Activated CD4-positive, CD25-positive, alpha-beta regulatory T cell treated with anti-CD3 and anti-CD28 coated beads, Interleukin-2, amount 50 U/mL, for 72 hours (primary cell): ENCODE results near the gene MTMR3.
"Not testable (repeated sequence)": the region's sequence is repeated elsewhere in the genome, so short reads cannot be mapped to it uniquely, and the experiment has no call there.

Source experiments
- DNase-seq: peaks from one replicate; pipeline ENCODE4 v3.0.0; 2021

Gene MTMR3

GRCh38 chr22:29883045-29883774 lies at the start of gene MTMR3:
TSS of gene MTMR3 (plus strand) at chr22:29883174. CDS start at chr22:29971060, 87,886 bp downstream.
- peak; percentile 98 for DNase-seq

GRCh38 chr22:29833392-29833965 lies 49.5 kb upstream of the MTMR3 start:
- no peak for DNase-seq

- no peak for DNase-seq
These were observed 48.9 kb upstream of the MTMR3 start for GRCh38 chr22:29834046-29834445.

- not testable (repeated sequence) for DNase-seq
These were observed 46.1 kb upstream of the MTMR3 start for GRCh38 chr22:29836791-29837370.

GRCh38 chr22:29837741-29838598 lies 45.0 kb upstream of the MTMR3 start, which contains the start of gene ASCC2:
TSS of gene ASCC2 (minus strand) at chr22:29838274. CDS start at chr22:29832325, 5,949 bp downstream.
- peak; percentile 99 for DNase-seq

GRCh38 chr22:29838599-29838956 lies 44.4 kb upstream of the MTMR3 start:
- no peak for DNase-seq

GRCh38 chr22:29839039-29839438 lies 43.9 kb upstream of the MTMR3 start:
- no peak for DNase-seq

GRCh38 chr22:29840498-29840897 lies 42.5 kb upstream of the MTMR3 start:
- no peak for DNase-seq

- DNase-seq: no peak
These were observed 40.8 kb upstream of the MTMR3 start for GRCh38 chr22:29842172-29842571.

GRCh38 chr22:29842740-29843139 lies 40.2 kb upstream of the MTMR3 start:
- no peak for DNase-seq

GRCh38 chr22:29846290-29846689 lies 36.7 kb upstream of the MTMR3 start:
- no peak for DNase-seq

- no peak for DNase-seq
These were observed 34.9 kb upstream of the MTMR3 start for GRCh38 chr22:29848111-29848510.

GRCh38 chr22:29854432-29854831 lies 28.5 kb upstream of the MTMR3 start:
- DNase-seq: no peak

- DNase-seq: no peak
These were observed 27.3 kb upstream of the MTMR3 start for GRCh38 chr22:29855611-29856181.

GRCh38 chr22:29856496-29856895 lies 26.5 kb upstream of the MTMR3 start:
- no peak for DNase-seq

GRCh38 chr22:29859030-29859429 lies 23.9 kb upstream of the MTMR3 start:
- not testable (repeated sequence) for DNase-seq

GRCh38 chr22:29860006-29860766 lies 22.8 kb upstream of the MTMR3 start:
- DNase-seq: no peak

GRCh38 chr22:29861672-29862297 lies 21.2 kb upstream of the MTMR3 start:
- DNase-seq: no peak

- DNase-seq: not testable (repeated sequence)
These were observed 17.4 kb upstream of the MTMR3 start for GRCh38 chr22:29865572-29865971.

GRCh38 chr22:29867260-29867659 lies 15.7 kb upstream of the MTMR3 start:
- DNase-seq: no peak

- DNase-seq: no peak
These were observed 15.1 kb upstream of the MTMR3 start for GRCh38 chr22:29867851-29868250.

- no peak for DNase-seq
These were observed 12.4 kb upstream of the MTMR3 start for GRCh38 chr22:29870574-29870973.
